Skin of body (tissue), 2 donors: ENCODE measurements around the gene TMA7B. TPM values are rescaled to one million over a fixed set of nuclear protein-coding genes. Genes with fewer than 3 reads are reported as not detected.

Source experiments
- DNase-seq: peaks from one replicate; lab custom pipeline; 2025; lab: John Stamatoyannopoulos, UW
- total RNA-seq: library from RNA; depleted of rRNA; stranded (reverse); fragments of >200 nt; gene quantifications from one replicate; pipeline ENCODE4 v1.2.3, GENCODE V29; 2014

TMA7B gene
- total RNA-seq, 1 donor from 2014 or later: 0.30 TPM

GRCh38 chr22:40000171-40000570, 40.0 kb downstream of the TMA7B start:
- no peak for DNase-seq

- DNase-seq: no peak
These were observed 40.9 kb downstream of the TMA7B start for GRCh38 chr22:40001106-40001505.

GRCh38 chr22:40001800-40002577, 41.8 kb downstream of the TMA7B start:
- DNase-seq: peak; percentile 57

- no peak for DNase-seq
These were observed 42.9 kb downstream of the TMA7B start for GRCh38 chr22:40002935-40003715.

GRCh38 chr22:40004836-40005235, 44.6 kb downstream of the TMA7B start:
- DNase-seq: no peak

GRCh38 chr22:40006641-40007040, 46.4 kb downstream of the TMA7B start:
- DNase-seq: no peak

- DNase-seq: no peak
These were observed 47.9 kb downstream of the TMA7B start for GRCh38 chr22:40007853-40008710.

GRCh38 chr22:40008726-40009291, 48.6 kb downstream of the TMA7B start:
- no peak for DNase-seq

GRCh38 chr22:40009292-40009774, 49.1 kb downstream of the TMA7B start:
- DNase-seq: no peak

- no peak for DNase-seq
These were observed 49.9 kb downstream of the TMA7B start for GRCh38 chr22:40009951-40010671.

GRCh38 chr22:40010746-40011145, 50.5 kb downstream of the TMA7B start:
- DNase-seq: no peak

Other genes starting within 250 kb of the TMA7B start
- not detected for gene ENTHD1, start 66.6 kb upstream of the TMA7B start, total RNA-seq
- gene GRAP2, start 59.3 kb upstream of the TMA7B start, total RNA-seq: 3.5 TPM
- gene FAM83F, start 34.6 kb downstream of the TMA7B start, total RNA-seq: 4.3 TPM
- 36.5 TPM for gene TNRC6B, start 217.5 kb downstream of the TMA7B start, total RNA-seq